PC-9 (cell line): ENCODE data around the gene SLC6A9.

Experiments
- EZH2 ChIP-seq: fragments of 200-600 bp; sonication (generic); IDR thresholded peaks from 2 replicates; pipeline ENCODE4 v1.8.0; 2017; ENCODE audit warnings: antibody characterized with exemption, low read depth
- TF ChIP-seq, protein P1 (sequence below): fragments of 200-600 bp; sonication (generic); conservative IDR thresholded peaks from 2 replicates; pipeline ENCODE4 v1.6.1; 2017; ENCODE audit warnings: mixed run types, antibody characterized with exemption, mild to moderate bottlenecking, moderate library complexity

DNA sequence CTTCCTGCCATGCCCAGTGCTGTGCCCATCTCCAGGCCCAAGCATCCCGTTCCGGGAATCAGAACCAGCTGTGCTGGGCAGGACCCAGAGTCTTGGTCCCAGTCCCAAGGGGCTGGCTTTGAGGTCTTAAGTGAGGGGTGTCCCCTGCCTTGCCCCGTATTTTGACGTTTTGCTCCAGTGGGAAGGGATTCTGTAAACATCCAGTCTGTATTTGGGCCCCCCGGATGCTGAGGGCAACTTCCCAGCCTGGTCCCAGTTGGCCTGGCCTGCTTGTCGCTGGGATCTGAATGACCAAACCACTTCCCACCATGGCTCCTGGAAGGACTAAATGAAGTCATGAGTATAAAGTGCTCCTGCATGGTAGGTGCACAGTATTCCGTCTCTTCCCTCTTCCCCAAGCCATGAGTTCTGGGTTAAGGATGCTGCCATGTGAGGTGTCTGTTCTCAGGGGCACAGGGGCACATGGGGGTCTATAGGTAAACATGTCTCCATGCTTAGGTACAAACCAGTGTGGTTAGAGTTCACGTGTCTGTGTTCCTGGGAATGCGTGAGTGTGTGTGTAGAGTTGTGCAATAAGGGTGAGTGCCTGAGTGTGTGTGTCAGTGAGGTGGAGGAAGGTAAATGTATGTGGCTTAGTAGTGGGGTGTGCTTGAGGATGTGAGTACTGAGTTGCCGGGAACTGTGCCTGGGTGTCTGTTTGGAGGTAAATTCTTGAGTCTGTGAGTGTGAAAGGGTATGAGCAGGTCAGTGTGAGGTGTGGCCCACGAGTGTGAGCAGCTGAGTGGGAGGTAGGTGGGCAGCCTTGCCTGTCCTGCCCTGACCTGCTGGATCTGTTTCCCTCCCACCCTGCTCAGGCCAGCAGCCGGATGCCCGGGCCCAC is 50.8 kb downstream of the SLC6A9 start:
- TF ChIP-seq, protein P1, sequence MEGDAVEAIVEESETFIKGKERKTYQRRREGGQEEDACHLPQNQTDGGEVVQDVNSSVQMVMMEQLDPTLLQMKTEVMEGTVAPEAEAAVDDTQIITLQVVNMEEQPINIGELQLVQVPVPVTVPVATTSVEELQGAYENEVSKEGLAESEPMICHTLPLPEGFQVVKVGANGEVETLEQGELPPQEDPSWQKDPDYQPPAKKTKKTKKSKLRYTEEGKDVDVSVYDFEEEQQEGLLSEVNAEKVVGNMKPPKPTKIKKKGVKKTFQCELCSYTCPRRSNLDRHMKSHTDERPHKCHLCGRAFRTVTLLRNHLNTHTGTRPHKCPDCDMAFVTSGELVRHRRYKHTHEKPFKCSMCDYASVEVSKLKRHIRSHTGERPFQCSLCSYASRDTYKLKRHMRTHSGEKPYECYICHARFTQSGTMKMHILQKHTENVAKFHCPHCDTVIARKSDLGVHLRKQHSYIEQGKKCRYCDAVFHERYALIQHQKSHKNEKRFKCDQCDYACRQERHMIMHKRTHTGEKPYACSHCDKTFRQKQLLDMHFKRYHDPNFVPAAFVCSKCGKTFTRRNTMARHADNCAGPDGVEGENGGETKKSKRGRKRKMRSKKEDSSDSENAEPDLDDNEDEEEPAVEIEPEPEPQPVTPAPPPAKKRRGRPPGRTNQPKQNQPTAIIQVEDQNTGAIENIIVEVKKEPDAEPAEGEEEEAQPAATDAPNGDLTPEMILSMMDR: no peak
- TF ChIP-seq EZH2: no peak
